ENCODE results near the gene ITPK1.

ITPK1 gene

DNA sequence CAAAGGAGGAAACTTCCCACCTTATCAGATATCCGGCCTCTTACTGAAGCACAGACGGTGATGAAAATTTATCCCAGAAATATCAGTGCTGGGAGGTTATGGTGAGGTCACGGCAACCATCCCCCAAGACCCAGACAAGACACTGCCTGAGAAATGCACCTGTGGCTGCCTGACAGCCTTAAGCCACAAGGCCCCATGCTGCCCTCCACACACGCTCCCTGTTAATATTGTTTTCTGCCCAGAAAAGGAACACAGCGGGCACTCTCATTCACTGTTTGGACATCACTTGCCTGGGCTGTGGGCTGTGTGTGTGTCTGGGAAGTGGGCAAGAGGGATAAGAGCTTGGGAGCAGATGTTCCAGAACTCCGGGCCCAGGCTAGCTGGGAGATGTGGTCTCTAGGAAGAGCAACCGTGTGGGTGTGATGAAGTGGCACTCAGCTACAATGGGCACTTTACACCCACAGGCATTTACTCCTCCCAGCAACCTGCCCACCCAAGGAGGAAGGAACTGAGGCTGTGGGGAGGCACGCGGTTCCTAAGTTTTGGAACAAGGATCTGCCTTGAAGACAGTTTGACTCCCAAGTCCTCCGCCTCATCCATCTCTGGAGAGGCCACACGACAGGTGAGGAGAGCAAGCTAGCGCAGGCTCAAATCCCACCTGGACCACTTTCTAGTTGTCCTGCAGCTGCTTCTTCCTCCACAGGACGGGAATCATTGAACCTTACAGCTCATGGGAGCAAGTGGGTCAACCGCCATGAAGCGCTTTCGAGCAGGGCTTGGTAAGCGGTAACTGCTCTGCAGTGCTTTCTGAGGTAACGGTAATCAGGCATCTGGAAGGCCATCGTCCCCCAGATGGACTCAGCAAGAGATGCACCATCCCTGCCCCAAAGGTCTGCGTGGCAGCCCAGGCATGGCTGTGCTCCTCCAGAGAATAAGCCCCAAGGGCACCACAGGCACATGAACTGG is 101.4 kb downstream of the ITPK1 start:
- H3K4me1 Mint-ChIP-seq (ENCODE audit: low read depth): peaks cover 17% of the 10 kb centered on the region

DNA sequence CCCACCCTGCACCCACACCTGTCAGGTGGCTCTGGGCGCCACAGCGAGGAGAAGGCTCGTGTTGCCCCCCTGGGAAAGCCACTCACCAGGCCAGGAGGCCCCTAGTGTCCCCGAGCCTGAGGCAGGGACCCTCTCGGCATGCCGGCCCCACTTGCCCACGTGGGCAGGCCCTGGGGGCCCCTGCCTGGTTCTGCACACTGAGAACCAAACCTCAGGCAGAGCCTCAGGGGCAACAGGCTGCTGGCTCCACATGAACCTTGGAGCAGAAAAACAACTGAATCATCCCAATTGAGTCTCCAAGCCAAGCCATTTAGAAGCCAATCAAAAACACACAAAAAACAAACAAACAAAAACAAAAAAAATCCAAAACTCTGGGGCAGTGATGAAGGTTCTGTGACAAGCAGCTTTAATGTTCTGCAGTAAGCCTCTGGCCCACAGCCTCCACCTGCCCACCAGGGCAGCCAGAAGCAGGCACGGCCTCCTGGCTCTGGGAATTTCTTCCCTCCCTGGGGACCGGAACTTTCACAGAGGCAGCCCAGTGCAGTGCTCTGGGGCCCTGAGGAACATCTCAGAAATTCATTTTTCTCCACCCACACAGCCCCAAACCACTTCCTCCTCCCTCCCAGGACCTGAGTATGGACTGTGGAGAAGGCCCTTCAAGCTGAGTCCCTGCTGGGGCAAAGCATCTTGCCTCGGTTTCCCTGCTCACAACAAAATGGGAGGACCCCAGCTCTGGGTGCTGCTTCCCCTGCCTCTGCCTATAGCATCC is 102.6 kb downstream of the ITPK1 start:
- H3K9me3 Mint-ChIP-seq: no peaks in the 10 kb centered on the region
- H3K27ac Mint-ChIP-seq: peak overlapping the region; percentile 24
- peaks cover 17% of the 10 kb centered on the region for H3K4me1 Mint-ChIP-seq (ENCODE audit: low read depth)
- H3K27me3 Mint-ChIP-seq (ENCODE audit: low read depth): no peaks in the 10 kb centered on the region
- DNase-seq (ENCODE audit: low spot score): peak; percentile 13
- H3K4me3 Mint-ChIP-seq: no peak overlapping the region
- peaks cover 2% of the 10 kb centered on the region for H3K36me3 Mint-ChIP-seq (ENCODE audit: low read depth)

More for the DNA sequence above, 101.4 kb downstream of the ITPK1 start:
- peaks cover 2% of the 10 kb centered on the region for H3K36me3 Mint-ChIP-seq (ENCODE audit: low read depth)
- no peaks in the 10 kb centered on the region for H3K27me3 Mint-ChIP-seq (ENCODE audit: low read depth)
- H3K27ac Mint-ChIP-seq: no peak overlapping the region
- H3K4me3 Mint-ChIP-seq: no peak overlapping the region
- no peak for DNase-seq (ENCODE audit: low spot score)
- H3K9me3 Mint-ChIP-seq: no peaks in the 10 kb centered on the region

DNA sequence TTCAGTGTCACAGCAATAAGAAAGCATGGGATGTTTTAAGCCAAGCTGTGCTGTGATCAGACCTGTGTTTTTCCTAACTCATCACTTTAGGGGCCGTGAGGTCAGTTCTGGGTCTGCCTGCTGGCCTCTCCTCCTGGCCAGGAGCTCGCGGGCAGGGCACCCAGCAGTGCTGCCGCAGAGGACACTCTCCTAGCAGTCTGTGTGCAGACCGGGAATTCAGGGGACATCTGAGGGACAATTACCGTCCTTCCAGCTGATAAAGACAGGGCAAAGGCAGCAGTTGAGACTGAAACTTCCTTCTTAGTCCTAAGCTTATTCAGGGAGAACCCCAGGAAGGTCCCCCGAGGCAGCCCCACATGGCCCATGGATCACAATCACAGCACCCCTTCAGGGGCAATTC is 103.2 kb downstream of the ITPK1 start:
- Mint-ChIP-seq H3K9me3 (no peaks in the 10 kb centered on the region), H3K4me3 (no peak overlapping the region), H3K27me3 (ENCODE audit: low read depth) (no peaks in the 10 kb centered on the region), H3K36me3 (ENCODE audit: low read depth) (peaks cover 2% of the 10 kb centered on the region), H3K27ac (no peak overlapping the region), H3K4me1 (ENCODE audit: low read depth) (peaks cover 17% of the 10 kb centered on the region)
- no peak for DNase-seq (ENCODE audit: low spot score)

DNA sequence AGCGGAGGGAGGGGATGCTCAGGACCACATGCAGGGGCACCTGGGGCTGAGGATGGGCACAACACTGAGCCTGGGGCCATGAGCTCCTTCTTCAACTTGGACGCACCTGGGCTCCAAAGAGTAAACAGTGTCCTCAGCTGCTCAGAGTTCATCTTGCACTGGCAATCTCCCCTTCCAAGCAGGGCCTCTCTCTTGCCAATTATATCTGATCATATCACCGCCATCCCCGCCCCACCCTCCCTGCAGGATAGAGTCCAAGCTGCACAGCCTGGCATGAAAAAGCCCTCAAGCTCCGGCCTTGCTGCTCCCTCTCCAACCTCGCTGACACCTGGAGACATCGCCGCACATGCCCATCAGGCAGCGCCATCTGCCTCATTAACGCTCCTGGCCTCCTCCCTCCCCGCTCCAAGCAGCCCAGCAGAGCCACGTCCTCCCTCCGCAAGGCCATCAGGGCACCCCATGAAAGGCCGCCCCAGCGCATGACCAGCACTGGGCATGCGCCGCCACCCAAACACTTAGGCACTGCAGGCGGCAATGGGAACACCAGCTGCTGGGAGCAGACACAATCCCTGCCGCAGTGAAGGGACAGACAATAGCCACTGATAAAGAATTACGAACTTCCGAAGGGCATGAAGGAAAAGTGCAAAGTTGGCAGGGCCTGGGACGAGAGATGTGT is 103.9 kb downstream of the ITPK1 start:
- Mint-ChIP-seq H3K27ac (no peak overlapping the region), H3K4me3 (no peak overlapping the region), H3K9me3 (no peaks in the 10 kb centered on the region), H3K27me3 (ENCODE audit: low read depth) (no peaks in the 10 kb centered on the region), H3K36me3 (ENCODE audit: low read depth) (peaks cover 2% of the 10 kb centered on the region), H3K4me1 (ENCODE audit: low read depth) (peaks cover 17% of the 10 kb centered on the region)
- no peak for DNase-seq (ENCODE audit: low spot score)

DNA sequence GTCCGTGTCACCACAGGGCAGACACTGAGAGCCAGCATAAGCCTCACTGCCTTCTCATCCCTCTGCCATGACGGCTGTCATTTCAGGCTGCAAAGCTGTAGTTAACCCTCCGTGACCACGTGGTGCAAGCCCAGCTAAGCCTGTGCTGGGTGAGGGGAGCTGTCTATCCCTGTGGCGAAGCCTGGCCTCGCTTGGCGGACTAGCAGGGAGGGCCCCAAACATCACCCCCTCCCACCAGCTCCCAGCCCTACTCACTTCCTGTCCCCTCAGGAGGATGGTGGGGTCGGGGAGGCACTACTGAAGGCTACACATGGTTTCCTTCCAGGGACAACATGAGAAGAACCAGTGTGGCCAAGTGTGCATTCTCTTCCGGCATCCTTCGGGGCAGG is 104.6 kb downstream of the ITPK1 start:
- no peaks in the 10 kb centered on the region for H3K27me3 Mint-ChIP-seq (ENCODE audit: low read depth)
- H3K4me1 Mint-ChIP-seq (ENCODE audit: low read depth): peaks cover 17% of the 10 kb centered on the region
- DNase-seq (ENCODE audit: low spot score): no peak
- no peak overlapping the region for H3K4me3 Mint-ChIP-seq
- H3K27ac Mint-ChIP-seq: no peak overlapping the region
- no peaks in the 10 kb centered on the region for H3K9me3 Mint-ChIP-seq
- H3K36me3 Mint-ChIP-seq (ENCODE audit: low read depth): peaks cover 2% of the 10 kb centered on the region

DNA sequence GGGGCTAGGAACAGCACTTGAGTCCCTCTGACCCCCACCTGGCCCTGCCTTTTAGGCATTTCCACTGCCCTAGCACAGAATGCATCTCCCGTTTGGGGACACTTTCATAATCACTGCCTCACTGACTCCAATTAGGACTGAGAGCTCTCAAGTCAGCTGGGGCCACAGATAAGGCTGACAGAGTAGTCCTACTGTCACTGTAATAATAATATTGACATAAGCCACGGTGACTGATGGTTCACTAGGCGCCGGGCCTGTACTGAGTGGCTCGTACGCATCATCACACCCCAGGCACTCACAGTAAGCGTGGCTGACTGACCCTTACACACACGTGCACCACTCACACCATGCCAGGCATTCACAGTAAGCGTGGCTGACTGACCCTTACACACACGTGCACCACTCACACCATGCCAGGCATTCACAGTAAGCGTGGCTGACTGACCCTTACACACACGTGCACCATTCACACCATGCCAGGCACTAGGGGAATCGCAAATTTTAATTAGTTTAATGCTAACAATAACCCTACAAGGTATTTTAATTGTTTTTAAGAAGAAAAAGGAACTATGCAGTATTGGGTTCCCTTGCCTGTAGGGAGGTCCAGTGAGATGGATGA is 105.1 kb downstream of the ITPK1 start:
- Mint-ChIP-seq H3K36me3 (ENCODE audit: low read depth) (peaks cover 2% of the 10 kb centered on the region), H3K27ac (no peak overlapping the region), H3K9me3 (no peaks in the 10 kb centered on the region), H3K4me1 (ENCODE audit: low read depth) (peaks cover 17% of the 10 kb centered on the region), H3K27me3 (ENCODE audit: low read depth) (no peaks in the 10 kb centered on the region), H3K4me3 (no peak overlapping the region)
- DNase-seq (ENCODE audit: low spot score): no peak

DNA sequence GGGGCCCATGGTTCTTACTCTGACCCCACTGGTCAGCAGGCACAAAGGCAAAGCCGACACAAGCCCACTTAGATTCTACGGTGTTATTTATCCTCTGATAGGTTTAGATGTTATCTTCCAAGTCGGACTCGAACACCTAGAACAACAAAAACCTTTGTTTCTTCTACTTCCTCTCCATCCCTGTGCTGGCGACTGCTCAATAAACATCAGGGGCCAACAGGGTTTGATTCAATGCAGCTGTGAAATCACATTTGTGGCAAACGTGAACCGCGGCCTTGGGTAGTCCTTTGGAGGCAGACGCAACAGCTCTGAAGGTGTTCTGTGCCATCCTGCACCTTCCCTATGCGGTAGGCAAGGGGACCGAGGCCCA is 105.6 kb downstream of the ITPK1 start:
- Mint-ChIP-seq H3K36me3 (ENCODE audit: low read depth) (peaks cover 2% of the 10 kb centered on the region), H3K4me3 (no peak overlapping the region), H3K27me3 (ENCODE audit: low read depth) (no peaks in the 10 kb centered on the region), H3K9me3 (no peaks in the 10 kb centered on the region), H3K27ac (no peak overlapping the region), H3K4me1 (ENCODE audit: low read depth) (peaks cover 14% of the 10 kb centered on the region)
- no peak for DNase-seq (ENCODE audit: low spot score)

DNA sequence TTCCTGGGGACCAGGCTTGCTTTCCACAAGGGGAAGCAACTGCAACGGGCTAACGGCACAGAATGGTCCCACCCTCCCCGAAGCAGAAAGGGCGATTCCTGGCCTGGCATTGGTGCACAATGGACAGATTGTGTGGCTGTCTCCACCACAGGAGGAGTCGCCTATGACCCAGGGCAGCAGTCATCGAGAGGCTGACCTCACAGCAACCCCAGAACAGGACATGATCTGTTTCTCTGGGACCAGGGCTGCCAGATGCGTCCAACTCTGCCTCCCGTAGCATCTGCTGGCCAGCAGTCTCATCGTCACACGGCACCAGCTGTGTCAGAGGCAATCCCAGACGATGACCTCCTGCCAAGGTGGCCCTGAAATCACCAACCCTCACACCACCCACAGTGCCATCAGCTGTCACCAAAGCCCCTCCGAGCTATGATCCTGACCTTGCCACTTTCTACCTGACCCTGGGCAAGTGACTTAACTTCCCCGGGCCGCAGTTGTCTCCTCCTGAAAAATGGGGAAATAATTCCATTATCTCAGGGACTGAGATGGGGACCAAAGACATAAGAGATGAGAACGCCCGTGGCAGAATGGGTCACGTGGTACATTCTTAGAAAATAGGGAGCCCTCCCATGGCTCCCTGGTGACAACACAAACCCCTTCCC is 106.1 kb downstream of the ITPK1 start:
- Mint-ChIP-seq H3K36me3 (ENCODE audit: low read depth) (no peaks in the 10 kb centered on the region), H3K4me3 (no peak overlapping the region), H3K27me3 (ENCODE audit: low read depth) (no peaks in the 10 kb centered on the region), H3K27ac (no peak overlapping the region), H3K4me1 (ENCODE audit: low read depth) (peaks cover 12% of the 10 kb centered on the region), H3K9me3 (no peaks in the 10 kb centered on the region)
- DNase-seq (ENCODE audit: low spot score): no peak

DNA sequence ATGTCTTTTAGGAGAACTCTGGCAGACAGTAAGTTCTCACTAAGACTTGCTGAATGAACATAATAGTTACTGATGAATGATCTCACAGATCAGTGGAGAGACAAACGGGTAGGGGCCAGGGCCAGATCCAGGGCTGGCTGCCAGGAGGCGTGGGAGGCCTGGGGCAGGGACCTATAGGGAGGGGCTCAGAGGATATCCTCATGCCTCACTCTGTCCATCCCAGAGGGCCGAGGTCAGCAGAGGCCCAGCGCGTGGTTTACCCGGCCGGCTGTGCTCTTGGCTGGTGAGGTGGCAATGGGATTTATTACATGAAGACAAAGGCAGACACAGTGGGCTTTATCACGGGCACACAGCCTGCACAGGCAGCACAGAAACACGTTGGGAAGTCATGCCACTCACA is 107.3 kb downstream of the ITPK1 start:
- Mint-ChIP-seq H3K27ac (no peak overlapping the region), H3K9me3 (no peaks in the 10 kb centered on the region), H3K36me3 (ENCODE audit: low read depth) (no peaks in the 10 kb centered on the region), H3K4me1 (ENCODE audit: low read depth) (peaks cover 5% of the 10 kb centered on the region), H3K4me3 (no peak overlapping the region), H3K27me3 (ENCODE audit: low read depth) (no peaks in the 10 kb centered on the region)
- no peak for DNase-seq (ENCODE audit: low spot score)

DNA sequence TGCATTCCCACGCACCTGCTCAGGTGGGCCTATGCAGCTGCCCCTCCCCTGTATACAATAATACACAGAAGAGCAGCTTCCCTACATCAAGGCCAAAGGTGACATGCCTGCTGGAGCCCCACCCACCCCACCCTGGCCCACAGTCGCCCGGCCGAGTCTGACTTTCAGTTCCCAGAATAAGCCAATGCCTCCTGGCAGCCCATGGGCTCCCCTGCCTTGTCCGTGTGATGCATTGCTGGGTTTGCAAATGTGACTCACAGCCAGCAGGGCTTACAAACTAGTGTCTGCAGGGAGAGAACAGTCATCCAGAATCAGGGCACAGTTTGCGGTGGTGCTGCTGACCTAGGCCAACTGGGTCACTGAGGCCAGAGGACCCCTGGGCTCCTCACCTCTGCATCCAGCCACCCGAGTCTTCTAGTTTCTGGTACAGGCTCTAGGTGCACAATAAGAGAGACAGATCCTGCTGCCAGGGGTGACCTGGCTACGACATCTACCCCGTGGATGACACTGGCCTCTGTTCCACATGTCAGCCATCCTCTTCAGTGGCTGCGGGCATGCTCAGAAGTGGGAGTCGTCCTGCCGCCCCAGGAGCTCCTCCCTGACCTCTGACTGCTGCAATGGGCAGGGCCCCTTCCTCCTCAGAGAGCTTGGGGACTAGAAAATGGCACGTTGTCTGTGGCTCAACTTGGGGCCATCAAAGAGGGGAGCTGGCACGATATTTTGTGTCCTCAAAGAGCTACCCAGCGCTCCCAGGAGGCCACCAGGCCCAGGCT is 108.3 kb downstream of the ITPK1 start:
- no peak overlapping the region for H3K4me3 Mint-ChIP-seq
- no peak overlapping the region for H3K27ac Mint-ChIP-seq
- DNase-seq (ENCODE audit: low spot score): no peak
- no peaks in the 10 kb centered on the region for H3K27me3 Mint-ChIP-seq (ENCODE audit: low read depth)
- H3K9me3 Mint-ChIP-seq: no peaks in the 10 kb centered on the region
- H3K36me3 Mint-ChIP-seq (ENCODE audit: low read depth): no peaks in the 10 kb centered on the region
- peaks cover 2% of the 10 kb centered on the region for H3K4me1 Mint-ChIP-seq (ENCODE audit: low read depth)

DNA sequence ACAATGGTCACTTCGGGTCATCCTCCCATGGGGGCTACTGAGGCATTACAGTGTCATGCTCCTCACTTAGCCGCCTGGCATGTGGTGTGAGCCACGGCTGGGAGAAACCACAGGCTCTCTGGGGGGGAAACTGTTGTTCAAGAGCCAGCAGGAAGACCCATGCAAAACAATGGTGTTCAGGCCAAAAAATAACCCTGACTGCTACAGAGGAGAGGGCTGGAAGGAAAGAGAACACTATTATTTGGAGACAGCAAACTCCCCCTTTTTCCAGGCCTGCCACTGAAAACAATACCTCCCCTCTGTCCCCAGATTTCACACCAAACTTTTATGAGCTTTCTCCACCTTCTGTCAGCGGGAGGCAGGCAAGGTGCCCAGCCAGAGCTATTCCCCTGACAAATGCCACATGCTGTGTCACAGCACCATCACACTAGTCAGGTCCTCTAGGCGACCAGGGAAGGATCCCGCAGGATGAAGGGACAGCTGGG is 109.1 kb downstream of the ITPK1 start:
- H3K36me3 Mint-ChIP-seq (ENCODE audit: low read depth): no peaks in the 10 kb centered on the region
- no peak overlapping the region for H3K27ac Mint-ChIP-seq
- no peaks in the 10 kb centered on the region for H3K27me3 Mint-ChIP-seq (ENCODE audit: low read depth)
- H3K4me1 Mint-ChIP-seq (ENCODE audit: low read depth): peaks cover 2% of the 10 kb centered on the region
- no peaks in the 10 kb centered on the region for H3K9me3 Mint-ChIP-seq
- H3K4me3 Mint-ChIP-seq: no peak overlapping the region
- no peak for DNase-seq (ENCODE audit: low spot score)

DNA sequence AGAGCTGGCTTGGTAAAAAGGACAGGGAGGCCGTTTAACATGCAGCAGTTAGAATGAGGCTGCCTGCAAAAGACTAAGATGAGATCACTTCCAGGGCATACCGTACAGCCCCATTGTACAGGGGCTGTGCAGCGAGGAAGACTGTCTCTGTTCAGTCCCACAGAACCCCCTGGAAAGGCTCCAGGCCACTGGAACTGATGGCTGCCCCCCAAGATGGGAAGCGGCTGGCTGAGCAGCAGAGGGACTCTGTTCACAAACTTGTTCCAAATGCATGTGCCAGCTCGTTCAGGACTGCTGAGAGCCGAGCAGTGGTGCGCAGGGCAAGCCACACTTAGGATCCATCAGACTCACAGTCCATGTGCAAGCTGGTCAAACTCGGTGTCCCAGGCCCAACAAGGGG is 109.9 kb downstream of the ITPK1 start:
- H3K9me3 Mint-ChIP-seq: no peaks in the 10 kb centered on the region
- no peak overlapping the region for H3K27ac Mint-ChIP-seq
- no peaks in the 10 kb centered on the region for H3K36me3 Mint-ChIP-seq (ENCODE audit: low read depth)
- H3K4me1 Mint-ChIP-seq (ENCODE audit: low read depth): peaks cover 2% of the 10 kb centered on the region
- no peak overlapping the region for H3K4me3 Mint-ChIP-seq
- no peak for DNase-seq (ENCODE audit: low spot score)
- H3K27me3 Mint-ChIP-seq (ENCODE audit: low read depth): no peaks in the 10 kb centered on the region
